Cardiac muscle cell (in vitro differentiated cells and primary cell): ENCODE data around the gene PRKCZ. TPM values are rescaled to one million over a fixed set of nuclear protein-coding genes. Genes with fewer than 3 reads are reported as not detected.

Experiments used
- DNase-seq, 2 donors: peaks; one replicate each; pipeline versions ENCODE4 v3.0.0 to v3.0.0-alpha.2; 2010 to 2017; ENCODE audit warnings: low read depth in 1 of 2, low spot score in 1 of 2
- H3K27ac ChIP-seq: fragments of 200-600 bp; sonication (generic); 2 replicates; pipeline ENCODE4 v1.5.1; 2016
- H3K27me3 ChIP-seq: fragments of 200-600 bp; sonication (generic); 2 replicates; pipeline ENCODE4 v1.6.0; 2016; ENCODE audit warnings: control low read depth
- H3K36me3 ChIP-seq: fragments of 200-600 bp; sonication (generic); 2 replicates; pipeline ENCODE4 v1.5.1; 2016; ENCODE audit warnings: control low read depth
- H3K4me1 ChIP-seq: fragments of 200-600 bp; sonication (generic); 2 replicates; pipeline ENCODE4 v1.8.1; 2017; ENCODE audit warnings: low read depth, mild to moderate bottlenecking, mixed run types
- H3K4me3 ChIP-seq: fragments of 200-600 bp; sonication (generic); 2 replicates; pipeline ENCODE4 v1.5.1; 2016; ENCODE audit warnings: mild to moderate bottlenecking
- H3K9me3 ChIP-seq: fragments of 200-600 bp; sonication (generic); 2 replicates; pipeline ENCODE4 v1.5.1; 2017; ENCODE audit warnings: low read depth, mild to moderate bottlenecking, control low read depth
- CTCF ChIP-seq: IDR thresholded peaks from 2 replicates; pipeline ENCODE4 v1.5.1; 2012; ENCODE audit warnings: low read depth, mild to moderate bottlenecking, low read length
- polyA plus RNA-seq: library from polyadenylated mRNA; unstranded; fragments of >200 nt; fragmentation: Nextera tagmentation; extraction: Ambion mirVana; gene quantifications from 2 replicates; pipeline ENCODE4 v1.2.1, GENCODE V29; 2016
- total RNA-seq: library from RNA; depleted of rRNA; stranded (reverse); fragments of >200 nt; gene quantifications from 2 replicates; pipeline ENCODE4 v1.2.3, GENCODE V29; 2016

The PRKCZ gene
- total and polyA plus RNA-seq, 2 experiments from 2014 or later = 44.6 to 50.9 TPM

GRCh38 chr1:2086446-2087078, 36.4 kb downstream of the PRKCZ start:
- Histone ChIP-seq H3K36me3 (no peaks in the 10 kb centered on the region), H3K4me1 (no peaks in the 10 kb centered on the region), H3K9me3 (no peaks in the 10 kb centered on the region), H3K4me3 (no peak overlapping the region), H3K27me3 (no peaks in the 10 kb centered on the region), H3K27ac (no peak overlapping the region)
- no peak for TF ChIP-seq CTCF
- DNase-seq = no peak

DNA sequence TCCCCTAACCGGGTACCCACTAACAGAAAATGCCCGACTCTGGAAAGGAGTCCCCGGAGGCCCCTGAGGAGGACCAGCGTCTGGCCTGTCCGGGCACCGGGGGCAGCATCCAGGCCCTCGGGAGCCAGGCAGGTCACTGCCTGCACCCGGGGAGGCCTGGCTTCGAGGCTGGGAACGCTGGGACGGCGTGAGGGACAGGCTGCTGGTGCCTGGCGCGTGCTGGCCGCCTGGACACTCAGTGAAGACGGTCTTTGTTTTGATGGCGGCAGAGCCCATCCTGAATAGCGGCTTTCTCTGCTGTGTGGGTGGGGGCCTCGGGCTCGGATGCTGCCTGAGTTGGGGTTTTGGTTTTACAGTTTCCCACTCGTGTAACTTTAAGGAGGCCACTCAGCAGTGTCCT, 37.6 kb downstream of the PRKCZ start:
- DNase-seq = no peak
- Histone ChIP-seq H3K9me3 (no peaks in the 10 kb centered on the region), H3K36me3 (no peaks in the 10 kb centered on the region), H3K4me1 (no peaks in the 10 kb centered on the region), H3K4me3 (no peak overlapping the region), H3K27ac (no peak overlapping the region), H3K27me3 (no peaks in the 10 kb centered on the region)
- no peak for TF ChIP-seq CTCF

GRCh38 chr1:2088458-2088857, 38.2 kb downstream of the PRKCZ start:
- TF ChIP-seq CTCF = no peak
- Histone ChIP-seq H3K9me3 (no peaks in the 10 kb centered on the region), H3K36me3 (no peaks in the 10 kb centered on the region), H3K4me1 (no peaks in the 10 kb centered on the region), H3K27me3 (no peaks in the 10 kb centered on the region), H3K4me3 (no peak overlapping the region), H3K27ac (no peak overlapping the region)
- peak in 1 of 2 donors; percentile 74 for DNase-seq

GRCh38 chr1:2089051-2089450, 38.8 kb downstream of the PRKCZ start:
- H3K27ac ChIP-seq = no peak overlapping the region
- H3K27me3 ChIP-seq = no peaks in the 10 kb centered on the region
- H3K9me3 ChIP-seq = no peaks in the 10 kb centered on the region
- no peak for DNase-seq
- TF ChIP-seq CTCF = no peak
- no peaks in the 10 kb centered on the region for H3K36me3 ChIP-seq
- no peaks in the 10 kb centered on the region for H3K4me1 ChIP-seq
- H3K4me3 ChIP-seq = no peak overlapping the region

GRCh38 chr1:2090216-2090890, 40.1 kb downstream of the PRKCZ start:
- no peak for DNase-seq
- Histone ChIP-seq H3K27ac (no peak overlapping the region), H3K9me3 (no peaks in the 10 kb centered on the region), H3K36me3 (no peaks in the 10 kb centered on the region), H3K4me3 (no peak overlapping the region), H3K4me1 (no peaks in the 10 kb centered on the region), H3K27me3 (no peaks in the 10 kb centered on the region)
- no peak for TF ChIP-seq CTCF
